Endothelial cell of umbilical vein (primary cell): Measurements from ENCODE around the gene ADAMTS17. TPM values are rescaled to one million over a fixed set of nuclear protein-coding genes. Genes with fewer than 3 reads are reported as not detected.

Experiments
- BruUV-seq: library from RNA; stranded (reverse); fragments of 400-500 nt; replicated peaks from 2 replicates; lab custom pipeline; 2021; lab: Mats Ljungman, UMichigan
- CTCF ChIA-PET: fragments of 300-600, 350-600 bp; sonication (Branson Sonifier 250); formaldehyde crosslinking; loops from one replicate; lab custom pipeline; 2021; ENCODE audit warnings: antibody characterized with exemption, inconsistent platforms; lab: Charles Lee
- POLR2A ChIA-PET: fragments of 300-600, 350-600 bp; sonication (Branson Sonifier 250); formaldehyde crosslinking; loops from one replicate; lab custom pipeline; 2021; ENCODE audit warnings: antibody characterized with exemption, inconsistent platforms; lab: Charles Lee
- DNase-seq: peaks from one replicate; pipeline ENCODE4 v3.0.0-alpha.2; 2011; ENCODE audit warnings: low read depth, low spot score
- FAIRE-seq: peaks from 2 replicates; lab custom pipeline; 2011; peaks lifted over from hg19 to GRCh38; lab: Jason Lieb, UNC
- H2AFZ ChIP-seq: 2 replicates; pipeline ENCODE4 v1.6.0; 2012; ENCODE audit warnings: low read depth, low read length, control low read depth, inconsistent platforms
- H3K27ac ChIP-seq: 2 replicates; pipeline ENCODE4 v1.5.1; 2011; ENCODE audit warnings: low read depth, mild to moderate bottlenecking, control low read depth, low read length, moderate library complexity; ENCODE audit not compliant: insufficient read depth
- H3K27me3 ChIP-seq, 2 experiments: 2 replicates each; pipeline versions ENCODE4 v1.6.0 to v1.6.1; 2011; ENCODE audit warnings: low read length in 2 of 2, mixed read lengths in 1 of 2; ENCODE audit not compliant: control insufficient read depth in 2 of 2, insufficient read depth in 2 of 2
- H3K36me3 ChIP-seq, 2 experiments: 2 replicates in 1 of 2; 3 replicates in 1 of 2; pipeline ENCODE4 v1.5.1; 2011; ENCODE audit warnings: low read length in 2 of 2, mild to moderate bottlenecking in 1 of 2, moderate library complexity in 1 of 2; ENCODE audit not compliant: control insufficient read depth in 2 of 2, insufficient read depth in 2 of 2; ENCODE audit errors: extremely low read depth in 1 of 2
- H3K4me1 ChIP-seq: 3 replicates; pipeline ENCODE4 v1.5.1; 2011; ENCODE audit warnings: mild to moderate bottlenecking, low read length; ENCODE audit not compliant: control insufficient read depth, insufficient read depth; ENCODE audit errors: extremely low read depth
- H3K4me2 ChIP-seq: 2 replicates; pipeline ENCODE4 v1.6.1; 2011; ENCODE audit warnings: low read length, control low read depth, mixed read lengths; ENCODE audit not compliant: insufficient read depth
- H3K4me3 ChIP-seq, 3 experiments: fragments of 200-600 bp in 1 of 3; sonication (generic), shearing (Covaris generic) in 1 of 3; replicated peaks in 1 of 3; 2 replicates each; pipeline ENCODE4 v1.5.1; 2011 to 2016; ENCODE audit warnings: control low read depth in 3 of 3, low read length in 3 of 3, mild to moderate bottlenecking in 2 of 3, inconsistent platforms in 1 of 3, low read depth in 1 of 3, moderate library complexity in 1 of 3; ENCODE audit not compliant: insufficient read depth in 1 of 3
- H3K79me2 ChIP-seq: 2 replicates; pipeline ENCODE4 v1.6.0; 2012; ENCODE audit warnings: low read length, inconsistent platforms; ENCODE audit not compliant: control insufficient read depth, insufficient read depth
- H3K9ac ChIP-seq: replicated peaks from 2 replicates; pipeline ENCODE3; 2011; ENCODE audit warnings: low read length, control low read depth; ENCODE audit not compliant: insufficient read depth; ENCODE audit errors: extremely low read depth
- H3K9me1 ChIP-seq: replicated peaks from 3 replicates; pipeline ENCODE4 v1.6.0; 2011; ENCODE audit warnings: mild to moderate bottlenecking, low read length; ENCODE audit not compliant: control insufficient read depth, insufficient read depth; ENCODE audit errors: extremely low read depth
- H3K9me3 ChIP-seq: replicated peaks from 2 replicates; pipeline ENCODE4 v1.5.1; 2012; ENCODE audit warnings: low read length, inconsistent platforms; ENCODE audit not compliant: control insufficient read depth, insufficient read depth
- H4K20me1 ChIP-seq: replicated peaks from 2 replicates; pipeline ENCODE3; 2011; ENCODE audit warnings: mild to moderate bottlenecking, low read length; ENCODE audit not compliant: control insufficient read depth, insufficient read depth; ENCODE audit errors: extremely low read depth
- CTCF ChIP-seq, 2 donors: IDR thresholded peaks; 1 replicate in 1 of 2; 2 replicates in 1 of 2; pipeline ENCODE4 v1.5.1; 2011; ENCODE audit warnings: low read length in 2 of 2, mild to moderate bottlenecking in 2 of 2, moderate library complexity in 2 of 2, control low read depth in 1 of 2, inconsistent platforms in 1 of 2, low read depth in 1 of 2; ENCODE audit not compliant: insufficient read depth in 1 of 2; ENCODE audit errors: extremely low read depth in 1 of 2
- EZH2 ChIP-seq: IDR thresholded peaks from 2 replicates; pipeline ENCODE4 v1.6.1; 2012; ENCODE audit warnings: borderline replicate concordance, low read depth, mild to moderate bottlenecking, moderate library complexity, low read length, inconsistent platforms; ENCODE audit not compliant: severe bottlenecking
- FOS ChIP-seq: IDR thresholded peaks from 2 replicates; pipeline ENCODE4 v1.6.1; 2011; ENCODE audit warnings: mild to moderate bottlenecking, low read length, moderate library complexity, borderline replicate concordance; ENCODE audit not compliant: insufficient read depth
- GATA2 ChIP-seq: IDR thresholded peaks from 2 replicates; pipeline ENCODE4 v1.7.0; 2011; ENCODE audit warnings: low read depth, mild to moderate bottlenecking, moderate library complexity, mixed read lengths, low read length; ENCODE audit not compliant: insufficient read length, insufficient read depth
- JUN ChIP-seq: IDR thresholded peaks from 2 replicates; pipeline ENCODE4 v1.6.1; 2011; ENCODE audit warnings: borderline replicate concordance, low read depth; ENCODE audit not compliant: insufficient read length, insufficient read depth
- MAX ChIP-seq: IDR thresholded peaks from 2 replicates; pipeline ENCODE4 v1.6.1; 2011; ENCODE audit not compliant: insufficient read depth, insufficient read length
- MYC ChIP-seq: IDR thresholded peaks from one replicate; pipeline ENCODE4 v1.6.1; 2011; ENCODE audit warnings: mild to moderate bottlenecking, low read depth, low read length
- POLR2A ChIP-seq: IDR thresholded peaks from 2 replicates; pipeline ENCODE4 v1.6.1; 2012; ENCODE audit warnings: low read depth, mild to moderate bottlenecking, control low read depth, low read length
- POLR2AphosphoS5 ChIP-seq: IDR thresholded peaks from 2 replicates; pipeline ENCODE4 v1.6.1; 2012; ENCODE audit warnings: low read depth, mild to moderate bottlenecking, control low read depth, low read length, moderate library complexity; ENCODE audit not compliant: insufficient read depth
- dilution Hi-C: fragments of 300-500 bp; cut with MboI; formaldehyde crosslinking; loops from one replicate; pipeline ENCODE4 v1.15.0; 2019; ENCODE audit warnings: low sequenced_read_pairs; ENCODE audit not compliant: extremely low pct_ligation_motif_present
- intact Hi-C: fragments of 100-400 bp; cut with micrococcal nuclease; formaldehyde crosslinking; loops from one replicate; pipeline ENCODE4 v1.10.0; 2022
- polyA plus RNA-seq, 4 experiments: library from polyadenylated mRNA; depleted of rRNA in 3 of 4; stranded (reverse) in 3 of 4; unstranded in 1 of 4; fragments of >200 nt; gene quantifications; 2 replicates each; pipeline versions ENCODE4 v1.2.1 to v1.2.3, GENCODE V29; 2011 to 2012; ENCODE audit warnings: missing spikeins in 1 of 4
- total RNA-seq: library from RNA; stranded (reverse); gene quantifications from 2 replicates; pipeline ENCODE4 v1.2.3, GENCODE V29; 2021

Gene ADAMTS17
- total and polyA plus RNA-seq, 2 donors (not counting 3 experiments of a cell fraction or from before 2014, with no cell fraction given), result 0.12 TPM; not detected in 1

GRCh38 chr15:100108846-100109245 lies 232.9 kb downstream of the ADAMTS17 start:
- H2AFZ ChIP-seq, result no peak overlapping the region
- DNase-seq (no peak), FAIRE-seq (no peak)
- no TSS peak for BruUV-seq
- TF ChIP-seq CTCF (IDR thresholded peaks at IDR 0.05; ENCODE audit: extremely low read depth in 1 of 2, insufficient read depth in 1 of 2, low read depth in 1 of 2, low read length in 2 of 2), result no peak
- TF ChIP-seq EZH2, result no peak
- no peak for TF ChIP-seq MYC
- TF ChIP-seq POLR2A, result no peak
- no peak for TF ChIP-seq GATA2
- TF ChIP-seq JUN, result no peak
- TF ChIP-seq MAX, result no peak
- TF ChIP-seq FOS, result no peak
- TF ChIP-seq POLR2AphosphoS5, result no peak
- no peak overlapping the region for H3K4me2 ChIP-seq
- CTCF ChIA-PET, result interaction anchor here (1.3 kb wide), 2 partner anchors 24 to 76 kb away, joined by 3 to 4 read pairs; no protein-coding TSS in a partner anchor
- intact Hi-C loops, result no loop called here
- POLR2A ChIA-PET, result no interaction called here
- no peaks in the 10 kb centered on the region for H4K20me1 ChIP-seq
- no peaks in the 10 kb centered on the region for H3K79me2 ChIP-seq
- no peaks in the 10 kb centered on the region for H3K9me1 ChIP-seq
- no peak overlapping the region for H3K27ac ChIP-seq
- no peak overlapping the region for H3K9ac ChIP-seq
- peaks cover 21% of the 10 kb centered on the region for H3K4me1 ChIP-seq
- no peaks in the 10 kb centered on the region for H3K9me3 ChIP-seq
- H3K27me3 ChIP-seq, result no peaks in the 10 kb centered on the region
- H3K4me3 ChIP-seq, result no peak overlapping the region
- H3K36me3 ChIP-seq, result no peaks in the 10 kb centered on the region
- dilution Hi-C loops, result no loop called here
